Measurements from ENCODE around the gene NLRP8. TPM values are rescaled to one million over a fixed set of nuclear protein-coding genes. Genes with fewer than 3 reads are reported as not detected.
"Not testable (repeated sequence)": the region's sequence is repeated elsewhere in the genome, so short reads cannot be mapped to it uniquely, and the experiment has no call there.

NLRP8 gene
- total and polyA plus RNA-seq, 12 donors = not detected

GRCh38 chr19:55923556-55923955 is 24.1 kb upstream of the NLRP8 start:
- H3K4me3 ChIP-seq = no peak overlapping the region
- H3K4me1 ChIP-seq (replicated peaks in 1 of 2) = no peaks in the 10 kb centered on the region
- intact Hi-C loops (cut with DNase I) = no loop called here
- H3K9me3 ChIP-seq (replicated peaks in 1 of 3) = peaks cover 0 to 4% (median 0%) of the 10 kb centered on the region in 3 donors
- H3K27ac ChIP-seq = no peak overlapping the region
- no peak for TF ChIP-seq POLR2A (IDR thresholded peaks at IDR 0.05)
- TF ChIP-seq CTCF (IDR thresholded peaks at IDR 0.05) = no peak
- 52 to 72% (median 62%) methylated on average over 5 of the region's 5 CpGs for WGBS, 4 donors
- no peak for DNase-seq
- no peaks in the 10 kb centered on the region for H3K27me3 ChIP-seq
- no peaks in the 10 kb centered on the region for H3K36me3 ChIP-seq (replicated peaks in 1 of 2)

GRCh38 chr19:55927991-55928390 is 19.6 kb upstream of the NLRP8 start:
- H3K36me3 ChIP-seq (replicated peaks in 1 of 2) = no peaks in the 10 kb centered on the region
- 68 to 87% (median 75%) methylated on average over 7 to 8 of the region's 8 CpGs for WGBS, 4 donors
- no peaks in the 10 kb centered on the region for H3K9me3 ChIP-seq (replicated peaks in 1 of 3)
- no peak for DNase-seq
- H3K4me1 ChIP-seq (replicated peaks in 1 of 2) = no peaks in the 10 kb centered on the region
- TF ChIP-seq CTCF (IDR thresholded peaks at IDR 0.05) (no peak), POLR2A (IDR thresholded peaks at IDR 0.05) (no peak)
- intact Hi-C loops (cut with DNase I) = no loop called here
- H3K27ac ChIP-seq = no peak overlapping the region
- H3K4me3 ChIP-seq = no peak overlapping the region
- H3K27me3 ChIP-seq = no peaks in the 10 kb centered on the region

GRCh38 chr19:55929258-55929657 is 18.4 kb upstream of the NLRP8 start:
- H3K4me1 ChIP-seq (replicated peaks in 1 of 2); H3K27ac ChIP-seq; H3K27me3 ChIP-seq; DNase-seq; H3K9me3 ChIP-seq (replicated peaks in 1 of 3); intact Hi-C loops (cut with DNase I); H3K4me3 ChIP-seq; H3K36me3 ChIP-seq (replicated peaks in 1 of 2): not testable (repeated sequence)
- WGBS, 4 donors = 76 to 85% (median 83%) methylated on average over 5 of the region's 5 CpGs

- DNase-seq = no peak
- WGBS, 4 donors = 69 to 75% (median 73%) methylated on average over 14 of the region's 14 CpGs
Measured at GRCh38 chr19:55930996-55931515, 16.6 kb upstream of the NLRP8 start.

More at GRCh38 chr19:55930996-55931515, 16.6 kb upstream of the NLRP8 start:
- H3K36me3 ChIP-seq (replicated peaks in 1 of 2) = no peaks in the 10 kb centered on the region
- H3K27ac ChIP-seq = no peak overlapping the region
- no peak for TF ChIP-seq CTCF (IDR thresholded peaks at IDR 0.05)
- TF ChIP-seq POLR2A (IDR thresholded peaks at IDR 0.05) = no peak
- H3K4me3 ChIP-seq = no peak overlapping the region
- H3K9me3 ChIP-seq (replicated peaks in 1 of 3) = no peaks in the 10 kb centered on the region
- intact Hi-C loops (cut with DNase I) = no loop called here
- no peaks in the 10 kb centered on the region for H3K27me3 ChIP-seq
- H3K4me1 ChIP-seq (replicated peaks in 1 of 2) = no peaks in the 10 kb centered on the region

Data from adrenal gland (tissue), 12 donors.